GM21529 (cell line): ENCODE measurements around the gene TAS1R1.

Source experiments
- ATAC-seq: cut with Tn5 transposase; IDR thresholded peaks from one replicate; pipeline ENCODE4 v1.9.1; 2021; ENCODE audit not compliant: unreplicated experiment

Gene TAS1R1

DNA sequence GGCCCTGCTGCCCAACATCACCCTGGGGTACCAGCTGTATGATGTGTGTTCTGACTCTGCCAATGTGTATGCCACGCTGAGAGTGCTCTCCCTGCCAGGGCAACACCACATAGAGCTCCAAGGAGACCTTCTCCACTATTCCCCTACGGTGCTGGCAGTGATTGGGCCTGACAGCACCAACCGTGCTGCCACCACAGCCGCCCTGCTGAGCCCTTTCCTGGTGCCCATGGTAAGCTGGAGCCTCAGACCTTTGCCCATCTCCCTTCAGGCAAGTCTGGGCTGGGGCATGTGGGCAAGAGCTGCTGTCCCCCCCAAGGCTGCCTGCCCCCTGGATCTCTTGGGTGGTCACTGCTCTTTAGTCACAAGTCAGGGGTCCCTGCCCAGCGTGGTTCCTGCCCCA is 15.9 kb downstream of the TAS1R1 start:
- no peak for ATAC-seq

DNA sequence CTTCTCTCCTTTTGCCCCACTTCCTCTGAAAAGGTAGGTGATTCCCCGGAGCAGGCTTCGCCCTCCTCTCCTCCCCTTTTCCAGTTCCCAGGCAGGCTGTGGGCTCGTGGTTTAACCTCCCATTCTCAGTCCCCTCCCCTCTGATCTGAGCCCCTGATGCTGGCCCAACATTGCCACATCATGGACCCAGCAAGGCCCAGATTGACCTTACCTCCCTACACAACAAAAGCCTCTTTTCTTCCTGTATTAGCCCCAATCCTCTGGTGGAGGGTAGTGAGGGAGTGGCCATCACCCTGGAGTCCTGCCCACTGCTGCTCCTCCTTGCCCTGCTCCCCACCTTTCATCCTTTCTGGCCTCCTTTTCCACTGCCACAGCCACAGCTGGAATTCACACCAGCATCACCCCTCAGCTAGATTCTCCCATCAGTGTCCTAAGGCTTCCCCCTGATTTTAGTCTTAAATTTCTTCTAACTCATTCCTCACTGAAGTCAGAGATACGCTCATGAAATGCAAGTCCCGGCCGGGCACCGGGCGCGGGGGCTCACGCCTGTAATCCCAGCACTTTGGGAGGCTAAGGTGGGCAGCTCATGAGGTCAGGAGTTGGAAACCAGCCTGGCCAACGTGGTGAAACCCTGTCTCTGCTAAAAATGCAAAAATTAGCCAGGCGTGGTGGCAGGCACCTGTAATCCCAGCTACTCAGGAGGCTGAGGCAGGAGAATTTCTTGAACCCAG is 17.7 kb downstream of the TAS1R1 start:
- no peak for ATAC-seq

DNA sequence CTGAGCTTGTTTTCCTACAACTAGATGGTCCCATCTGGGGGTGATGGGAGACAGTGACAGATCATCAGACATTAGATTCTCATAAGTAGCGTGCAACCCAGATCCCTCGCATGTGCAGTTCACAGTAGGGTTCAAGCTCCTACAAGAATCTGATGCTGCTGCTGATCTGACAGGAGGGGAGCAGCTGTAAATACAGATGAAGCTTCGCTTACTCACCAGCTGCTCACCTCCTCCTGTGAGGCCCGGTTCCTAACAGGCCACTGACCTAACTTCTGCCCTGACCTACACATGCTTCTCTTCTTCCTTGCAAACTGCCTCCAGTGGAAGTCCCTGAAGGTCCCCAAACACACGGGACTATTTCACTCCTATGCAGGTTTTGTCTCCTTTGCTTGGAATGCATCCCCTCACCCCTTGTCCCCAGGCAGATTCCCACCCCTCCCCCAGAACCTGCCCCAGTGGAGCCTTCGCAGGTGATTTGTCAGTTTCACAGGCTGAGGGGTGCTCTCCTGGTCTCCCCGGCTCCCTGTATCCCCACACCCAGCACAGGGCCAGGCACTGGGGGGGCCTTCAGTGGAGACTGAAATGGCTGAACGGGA is 19.0 kb downstream of the TAS1R1 start:
- ATAC-seq: no peak

DNA sequence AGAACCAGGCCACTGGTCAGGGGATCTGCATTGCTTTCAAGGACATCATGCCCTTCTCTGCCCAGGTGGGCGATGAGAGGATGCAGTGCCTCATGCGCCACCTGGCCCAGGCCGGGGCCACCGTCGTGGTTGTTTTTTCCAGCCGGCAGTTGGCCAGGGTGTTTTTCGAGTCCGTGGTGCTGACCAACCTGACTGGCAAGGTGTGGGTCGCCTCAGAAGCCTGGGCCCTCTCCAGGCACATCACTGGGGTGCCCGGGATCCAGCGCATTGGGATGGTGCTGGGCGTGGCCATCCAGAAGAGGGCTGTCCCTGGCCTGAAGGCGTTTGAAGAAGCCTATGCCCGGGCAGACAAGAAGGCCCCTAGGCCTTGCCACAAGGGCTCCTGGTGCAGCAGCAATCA is 19.7 kb downstream of the TAS1R1 start:
- ATAC-seq: no peak

DNA sequence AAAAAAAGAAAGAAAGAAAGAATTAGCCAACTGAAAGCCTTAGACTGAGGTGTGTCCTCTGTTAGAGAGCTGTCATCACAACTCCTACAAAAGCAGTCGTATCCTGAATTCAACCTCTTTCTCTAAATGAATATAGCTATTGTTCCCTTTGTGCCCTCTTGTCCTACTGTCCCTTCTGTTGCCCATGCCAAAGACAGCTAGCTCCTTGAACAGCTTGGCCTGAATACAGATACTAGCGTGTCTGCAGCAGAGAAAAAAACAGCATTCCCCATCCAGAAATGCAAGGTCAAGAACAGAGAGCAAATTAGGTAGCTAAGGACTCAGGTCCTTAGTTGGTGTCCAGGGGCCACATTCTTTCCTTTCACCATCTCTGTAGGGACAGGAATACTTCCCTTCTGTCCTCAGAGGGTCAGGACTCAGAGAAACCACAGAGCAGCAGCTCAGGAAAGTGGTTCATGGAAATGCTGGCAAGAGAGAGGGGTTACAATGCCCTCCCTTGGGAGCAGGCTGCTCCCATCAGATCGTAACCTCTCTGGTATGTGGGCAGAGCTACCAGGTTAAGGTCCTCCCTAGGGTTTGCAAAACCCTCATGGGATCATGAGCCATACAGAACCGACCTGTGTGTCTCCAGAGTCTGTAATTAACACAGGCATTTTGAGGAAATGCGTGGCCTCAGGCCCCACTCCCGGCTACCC is 22.9 kb downstream of the TAS1R1 start:
- no peak for ATAC-seq

DNA sequence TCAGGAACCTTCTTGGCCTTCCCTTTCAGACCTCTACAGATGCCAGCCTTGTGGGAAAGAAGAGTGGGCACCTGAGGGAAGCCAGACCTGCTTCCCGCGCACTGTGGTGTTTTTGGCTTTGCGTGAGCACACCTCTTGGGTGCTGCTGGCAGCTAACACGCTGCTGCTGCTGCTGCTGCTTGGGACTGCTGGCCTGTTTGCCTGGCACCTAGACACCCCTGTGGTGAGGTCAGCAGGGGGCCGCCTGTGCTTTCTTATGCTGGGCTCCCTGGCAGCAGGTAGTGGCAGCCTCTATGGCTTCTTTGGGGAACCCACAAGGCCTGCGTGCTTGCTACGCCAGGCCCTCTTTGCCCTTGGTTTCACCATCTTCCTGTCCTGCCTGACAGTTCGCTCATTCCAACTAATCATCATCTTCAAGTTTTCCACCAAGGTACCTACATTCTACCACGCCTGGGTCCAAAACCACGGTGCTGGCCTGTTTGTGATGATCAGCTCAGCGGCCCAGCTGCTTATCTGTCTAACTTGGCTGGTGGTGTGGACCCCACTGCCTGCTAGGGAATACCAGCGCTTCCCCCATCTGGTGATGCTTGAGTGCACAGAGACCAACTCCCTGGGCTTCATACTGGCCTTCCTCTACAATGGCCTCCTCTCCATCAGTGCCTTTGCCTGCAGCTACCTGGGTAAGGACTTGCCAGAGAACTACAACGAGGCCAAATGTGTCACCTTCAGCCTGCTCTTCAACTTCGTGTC is 23.7 kb downstream of the TAS1R1 start:
- no peak for ATAC-seq

DNA sequence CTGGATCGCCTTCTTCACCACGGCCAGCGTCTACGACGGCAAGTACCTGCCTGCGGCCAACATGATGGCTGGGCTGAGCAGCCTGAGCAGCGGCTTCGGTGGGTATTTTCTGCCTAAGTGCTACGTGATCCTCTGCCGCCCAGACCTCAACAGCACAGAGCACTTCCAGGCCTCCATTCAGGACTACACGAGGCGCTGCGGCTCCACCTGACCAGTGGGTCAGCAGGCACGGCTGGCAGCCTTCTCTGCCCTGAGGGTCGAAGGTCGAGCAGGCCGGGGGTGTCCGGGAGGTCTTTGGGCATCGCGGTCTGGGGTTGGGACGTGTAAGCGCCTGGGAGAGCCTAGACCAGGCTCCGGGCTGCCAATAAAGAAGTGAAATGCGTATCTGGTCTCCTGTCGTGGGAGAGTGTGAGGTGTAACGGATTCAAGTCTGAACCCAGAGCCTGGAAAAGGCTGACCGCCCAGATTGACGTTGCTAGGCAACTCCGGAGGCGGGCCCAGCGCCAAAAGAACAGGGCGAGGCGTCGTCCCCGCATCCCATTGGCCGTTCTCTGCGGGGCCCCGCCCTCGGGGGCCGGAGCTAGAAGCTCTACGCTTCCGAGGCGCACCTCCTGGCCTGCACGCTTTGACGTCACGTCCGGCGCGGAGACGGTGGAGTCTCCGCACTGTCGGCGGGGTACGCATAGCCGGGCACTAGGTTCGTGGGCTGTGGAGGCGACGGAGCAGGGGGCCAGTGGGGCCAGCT is 24.4 kb downstream of the TAS1R1 start, which contains the start of gene ZBTB48:
TSS of gene ZBTB48 (plus strand) at position 621 of the 745 bp plus-strand sequence. CDS start 616 bp downstream, outside the sequence.
- ATAC-seq: peak; percentile 96

DNA sequence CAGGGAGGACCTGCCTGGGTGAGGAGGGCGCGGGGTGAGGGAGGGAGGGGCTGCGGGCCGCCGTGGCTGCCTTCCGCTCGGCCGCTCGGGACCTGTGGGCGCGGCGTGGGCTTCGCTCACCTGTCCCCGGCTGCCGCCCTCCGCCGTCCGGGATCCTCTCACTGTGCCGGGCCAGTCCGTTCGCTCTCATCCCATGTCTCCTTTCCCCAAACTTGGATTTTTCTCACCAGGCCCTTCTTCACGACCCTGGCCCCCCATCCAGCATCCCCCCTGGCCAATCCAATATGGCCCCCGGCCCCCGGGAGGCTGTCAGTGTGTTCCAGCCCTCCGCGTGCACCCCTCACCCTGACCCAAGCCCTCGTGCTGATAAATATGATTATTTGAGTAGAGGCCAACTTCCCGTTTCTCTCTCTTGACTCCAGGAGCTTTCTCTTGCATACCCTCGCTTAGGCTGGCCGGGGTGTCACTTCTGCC is 25.0 kb downstream of the TAS1R1 start:
- ATAC-seq: no peak

DNA sequence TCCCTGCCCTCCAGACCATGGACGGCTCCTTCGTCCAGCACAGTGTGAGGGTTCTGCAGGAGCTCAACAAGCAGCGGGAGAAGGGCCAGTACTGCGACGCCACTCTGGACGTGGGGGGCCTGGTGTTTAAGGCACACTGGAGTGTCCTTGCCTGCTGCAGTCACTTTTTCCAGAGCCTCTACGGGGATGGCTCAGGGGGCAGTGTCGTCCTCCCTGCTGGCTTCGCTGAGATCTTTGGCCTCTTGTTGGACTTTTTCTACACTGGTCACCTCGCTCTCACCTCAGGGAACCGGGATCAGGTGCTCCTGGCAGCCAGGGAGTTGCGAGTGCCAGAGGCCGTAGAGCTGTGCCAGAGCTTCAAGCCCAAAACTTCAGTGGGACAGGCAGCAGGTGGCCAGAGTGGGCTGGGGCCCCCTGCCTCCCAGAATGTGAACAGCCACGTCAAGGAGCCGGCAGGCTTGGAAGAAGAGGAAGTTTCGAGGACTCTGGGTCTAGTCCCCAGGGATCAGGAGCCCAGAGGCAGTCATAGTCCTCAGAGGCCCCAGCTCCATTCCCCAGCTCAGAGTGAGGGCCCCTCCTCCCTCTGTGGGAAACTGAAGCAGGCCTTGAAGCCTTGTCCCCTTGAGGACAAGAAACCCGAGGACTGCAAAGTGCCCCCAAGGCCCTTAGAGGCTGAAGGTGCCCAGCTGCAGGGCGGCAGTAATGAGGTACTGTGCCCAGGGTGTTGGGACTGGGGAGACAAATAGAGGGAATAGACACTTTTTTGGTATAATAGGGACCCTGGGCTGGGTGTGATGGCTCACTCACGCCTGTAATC is 25.7 kb downstream of the TAS1R1 start:
- ATAC-seq: no peak

DNA sequence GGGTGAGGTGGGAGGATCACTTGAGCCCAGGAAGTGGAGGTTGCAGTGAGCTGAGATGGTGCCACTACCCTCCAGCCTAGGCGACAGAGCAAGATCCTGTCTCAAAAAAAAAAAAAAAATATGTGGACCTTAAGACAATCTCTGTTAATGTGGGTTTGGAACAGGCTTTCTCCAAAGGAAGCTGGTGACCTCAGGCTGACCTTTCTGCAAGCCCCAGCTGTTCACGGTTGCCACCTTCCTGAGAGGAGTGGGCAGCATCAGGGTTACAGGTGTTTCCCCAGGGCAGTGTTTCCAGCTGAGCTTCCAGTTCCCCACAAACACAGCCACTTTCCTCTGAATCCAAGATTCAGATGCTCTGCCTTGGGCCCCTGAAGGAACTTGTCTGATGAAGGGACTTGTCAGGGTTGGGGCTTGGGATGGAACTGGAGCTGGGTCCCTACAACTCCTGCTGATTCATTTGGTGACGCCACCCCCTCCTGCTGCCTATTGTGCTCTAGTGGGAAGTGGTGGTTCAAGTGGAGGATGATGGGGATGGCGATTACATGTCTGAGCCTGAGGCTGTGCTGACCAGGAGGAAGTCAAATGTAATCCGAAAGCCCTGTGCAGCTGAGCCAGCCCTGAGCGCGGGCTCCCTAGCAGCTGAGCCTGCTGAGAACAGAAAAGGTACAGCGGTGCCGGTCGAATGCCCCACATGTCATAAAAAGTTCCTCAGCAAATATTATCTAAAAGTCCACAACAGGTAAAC is 26.6 kb downstream of the TAS1R1 start:
- ATAC-seq: no peak

DNA sequence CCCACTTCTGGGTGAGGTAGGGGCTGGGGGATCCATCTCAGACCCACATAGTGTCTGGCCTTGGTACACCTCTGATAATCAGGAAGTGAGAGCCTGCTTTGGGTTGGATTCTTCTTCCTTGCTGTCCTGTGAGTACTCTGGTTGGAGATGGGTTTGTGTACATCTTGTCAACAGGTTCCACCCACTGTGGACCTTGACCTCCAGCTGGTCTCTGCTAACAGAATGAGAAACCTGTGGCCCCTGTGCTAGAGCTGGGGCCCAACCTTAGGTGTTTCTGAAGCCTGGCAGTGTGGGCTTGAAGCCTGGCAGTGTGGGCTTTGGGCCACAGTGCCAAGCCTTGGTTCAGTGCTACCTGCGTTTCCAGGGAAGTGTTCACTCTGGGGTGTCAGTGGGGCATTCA is 27.3 kb downstream of the TAS1R1 start:
- no peak for ATAC-seq

DNA sequence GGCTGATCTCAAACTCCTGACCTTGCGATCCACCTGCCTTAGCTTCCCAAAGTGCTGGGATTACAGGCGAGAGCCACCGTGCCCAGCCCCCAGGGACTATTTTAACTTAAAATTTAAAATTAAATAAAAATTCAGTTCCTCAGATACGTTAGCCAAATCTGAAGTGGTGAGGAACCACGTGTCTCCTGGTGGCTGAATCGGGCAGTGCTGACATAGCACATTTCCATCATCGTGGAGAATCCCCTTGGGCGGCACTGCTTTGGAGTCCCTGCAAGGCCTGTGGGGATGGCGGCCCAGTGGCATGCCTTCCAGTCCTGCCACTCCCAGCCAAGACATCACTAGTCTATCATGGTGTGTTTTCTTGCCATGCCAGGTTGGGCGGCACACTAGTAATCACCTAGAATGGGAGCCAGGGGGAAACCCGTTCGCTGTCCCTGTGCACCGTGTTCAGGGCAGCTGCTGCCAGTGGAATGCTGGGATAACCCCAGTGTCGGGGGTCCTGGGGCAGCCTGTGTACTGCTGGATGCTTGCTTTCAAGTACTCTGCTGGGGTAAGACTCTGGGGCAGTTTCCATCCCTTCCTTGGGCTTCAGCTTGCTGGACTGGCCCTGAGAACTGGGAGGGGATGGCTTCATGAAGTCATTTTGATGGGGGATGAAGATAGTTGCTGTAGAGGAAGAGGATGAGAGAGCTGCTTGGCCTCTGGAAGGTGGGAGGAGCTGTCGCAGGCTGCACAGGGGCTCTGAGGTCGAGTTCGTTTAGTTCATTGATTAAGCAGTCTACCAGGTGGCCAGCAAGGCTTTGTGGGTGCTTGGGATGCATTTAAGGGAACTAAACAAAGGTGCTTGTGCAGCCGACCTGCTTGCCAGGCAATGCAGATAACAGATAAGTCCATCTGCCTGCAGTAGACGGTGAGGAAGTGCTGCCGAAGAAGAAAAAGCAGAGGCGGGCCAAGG is 29.3 kb downstream of the TAS1R1 start:
- ATAC-seq: no peak

DNA sequence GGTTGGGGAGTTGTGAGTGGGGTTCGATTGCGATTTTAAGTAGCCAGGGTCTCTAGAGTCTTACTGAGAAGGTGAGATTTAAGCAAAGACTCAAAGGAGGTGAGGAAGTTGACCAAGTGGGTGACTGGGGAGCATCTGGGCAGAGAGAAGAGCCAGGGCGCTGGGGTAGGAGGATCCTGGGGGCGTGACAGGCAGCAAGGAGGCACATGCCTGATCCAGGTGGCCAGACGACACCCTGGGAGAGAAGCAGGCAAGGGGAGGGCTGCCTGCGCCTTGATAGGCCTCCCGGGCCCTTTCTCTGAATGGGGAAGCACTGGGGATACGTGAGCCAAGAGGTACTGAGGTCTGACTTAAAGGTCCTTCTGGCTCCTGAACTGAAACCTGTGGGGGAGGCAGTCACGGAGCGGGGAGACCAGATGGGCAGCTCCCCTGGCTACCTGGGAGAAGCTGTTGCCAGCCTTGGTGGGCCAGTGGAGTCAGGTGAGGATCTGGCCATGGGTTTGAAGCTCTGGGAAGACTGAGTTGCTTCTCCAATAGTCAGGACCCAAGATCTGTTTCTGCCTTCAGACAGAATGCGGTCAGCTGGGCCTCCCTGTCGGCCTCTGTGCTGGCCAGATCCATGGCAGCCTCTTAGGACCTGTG is 30.1 kb downstream of the TAS1R1 start:
- ATAC-seq: no peak

DNA sequence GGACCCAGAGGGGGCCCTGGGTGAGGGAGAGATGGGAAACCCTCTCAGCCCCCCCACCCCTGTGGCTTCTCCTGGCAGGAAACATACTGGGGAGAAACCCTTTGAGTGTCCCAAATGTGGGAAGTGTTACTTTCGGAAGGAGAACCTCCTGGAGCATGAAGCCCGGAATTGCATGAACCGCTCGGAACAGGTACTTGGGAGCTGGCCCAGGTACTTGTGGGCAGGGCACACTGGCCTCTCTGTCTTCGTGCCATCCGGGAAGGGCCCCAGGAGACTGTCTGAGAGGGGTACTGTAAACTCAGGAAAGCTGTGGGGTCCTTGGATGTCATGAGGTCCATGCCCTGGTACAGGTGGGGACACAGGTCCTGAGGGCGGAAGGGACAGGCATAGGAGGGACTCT is 30.7 kb downstream of the TAS1R1 start:
- ATAC-seq: no peak

DNA sequence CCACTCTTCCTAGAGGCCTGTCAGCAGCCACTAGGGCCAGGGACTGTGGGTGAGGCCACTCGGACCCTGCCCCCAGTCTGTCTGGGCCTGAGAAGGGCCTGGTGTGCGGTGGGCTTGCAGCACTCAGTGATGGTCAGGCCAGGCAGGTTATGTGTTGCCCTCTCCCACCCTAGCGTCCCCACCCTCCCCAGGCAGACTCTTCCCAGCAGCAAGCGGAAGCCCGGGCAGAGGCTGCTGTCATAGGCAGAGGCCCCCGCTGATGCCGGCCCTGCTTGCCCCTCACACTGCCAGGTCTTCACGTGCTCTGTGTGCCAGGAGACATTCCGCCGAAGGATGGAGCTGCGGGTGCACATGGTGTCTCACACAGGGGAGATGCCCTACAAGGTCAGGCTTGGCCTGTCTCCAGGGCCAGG is 31.3 kb downstream of the TAS1R1 start:
- ATAC-seq: no peak

DNA sequence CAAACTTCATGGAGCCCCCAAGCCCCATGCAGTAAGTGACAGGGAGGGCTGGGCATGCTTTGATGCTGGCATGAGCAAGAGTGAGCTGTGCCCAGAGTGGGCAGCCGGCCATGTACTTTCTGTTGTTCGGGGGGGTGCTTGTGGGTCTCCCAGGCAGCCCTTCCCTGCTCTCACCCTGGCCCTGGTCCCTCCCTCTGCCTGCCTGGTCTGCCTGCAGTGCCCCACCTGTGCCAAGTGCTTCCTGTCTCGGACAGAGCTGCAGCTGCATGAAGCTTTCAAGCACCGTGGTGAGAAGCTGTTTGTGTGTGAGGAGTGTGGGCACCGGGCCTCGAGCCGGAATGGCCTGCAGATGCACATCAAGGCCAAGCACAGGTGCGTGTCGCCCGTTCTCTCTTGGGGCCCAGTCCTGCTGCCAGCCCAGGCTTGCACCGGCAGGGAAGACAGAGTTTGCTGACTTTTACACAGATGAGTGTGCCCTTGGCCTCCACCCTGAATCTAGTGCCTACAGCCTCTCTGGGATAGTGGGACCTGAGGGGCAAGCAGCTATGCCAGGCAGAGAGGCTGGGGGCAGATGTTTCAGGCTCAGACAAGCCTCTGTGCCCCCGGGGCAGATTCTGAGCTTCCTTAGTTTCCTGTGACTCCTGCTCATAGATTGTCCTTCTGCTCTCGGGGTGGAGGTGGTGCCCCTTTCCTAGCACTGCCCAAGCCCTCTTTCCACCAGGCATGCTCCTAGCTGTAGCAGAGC is 32.3 kb downstream of the TAS1R1 start:
- ATAC-seq: no peak
